Activated T-helper 1 cell treated with anti-CD3 and anti-CD28 coated beads, Interleukin-2, amount 50 U/mL, for 16 hours (primary cell): Measurements from ENCODE around the gene RYR2.

Source experiments
- DNase-seq, 2 donors: peaks; one replicate each; pipeline ENCODE4 v3.0.0-alpha.2; 2020; ENCODE audit warnings: low read depth in 1 of 2, low spot score in 1 of 2

The RYR2 gene

DNA sequence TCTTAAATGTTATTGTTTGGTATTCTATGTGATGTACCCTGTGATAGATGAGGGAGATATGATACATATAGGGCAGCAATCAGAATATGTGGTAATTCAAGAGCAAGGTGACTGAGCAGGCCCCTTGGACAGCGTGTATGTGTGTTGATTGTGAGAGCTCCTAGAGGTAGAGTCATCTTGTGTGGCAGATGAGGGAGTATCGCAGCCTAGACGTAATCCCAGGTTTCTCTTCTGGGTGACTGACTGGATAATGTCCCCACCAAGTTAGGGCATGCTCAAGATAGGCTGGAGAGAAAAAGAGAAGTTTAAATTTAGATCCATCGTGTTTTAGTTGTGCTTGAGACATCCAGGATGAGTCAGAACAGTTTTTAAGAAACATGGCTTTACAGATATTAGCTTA is 663.5 kb downstream of the RYR2 start:
- no peak for DNase-seq

DNA sequence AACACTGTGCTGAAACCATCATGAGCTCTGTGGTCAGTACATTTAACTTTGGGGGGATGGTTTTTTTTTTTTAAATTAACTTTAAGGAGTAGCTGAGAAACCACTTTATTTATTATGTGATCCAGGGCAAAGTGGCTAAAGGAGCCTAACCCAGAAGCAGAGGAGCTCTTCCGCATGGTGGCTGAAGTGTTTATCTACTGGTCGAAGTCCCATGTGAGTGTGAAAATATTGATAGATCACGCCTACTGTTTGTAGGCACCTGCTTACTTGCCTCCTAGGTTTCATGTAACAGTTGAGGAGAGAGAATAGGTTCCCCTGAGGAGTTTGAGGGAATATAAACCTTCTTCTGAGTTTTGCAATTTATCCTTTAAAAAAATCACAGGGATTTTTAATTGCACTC is 667.4 kb downstream of the RYR2 start:
- DNase-seq: no peak

DNA sequence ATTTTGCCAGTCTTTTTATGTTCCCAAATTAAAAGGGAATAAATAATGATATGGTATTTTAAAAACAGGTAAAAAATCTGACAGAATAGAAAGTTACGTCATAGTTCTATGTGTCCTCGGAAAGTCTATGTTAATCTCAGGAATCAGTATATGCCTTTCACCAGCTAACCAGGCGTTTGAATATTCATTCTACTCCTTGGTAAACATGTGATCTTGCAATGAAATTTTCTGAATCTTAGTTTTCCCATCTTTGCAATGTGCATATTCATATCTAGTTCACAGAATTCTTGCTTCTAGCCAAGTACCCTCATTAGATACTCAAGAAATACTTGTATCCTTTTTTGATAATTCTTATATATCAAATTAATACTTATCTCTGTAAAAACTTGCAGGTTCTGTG is 669.3 kb downstream of the RYR2 start:
- no peak for DNase-seq

DNA sequence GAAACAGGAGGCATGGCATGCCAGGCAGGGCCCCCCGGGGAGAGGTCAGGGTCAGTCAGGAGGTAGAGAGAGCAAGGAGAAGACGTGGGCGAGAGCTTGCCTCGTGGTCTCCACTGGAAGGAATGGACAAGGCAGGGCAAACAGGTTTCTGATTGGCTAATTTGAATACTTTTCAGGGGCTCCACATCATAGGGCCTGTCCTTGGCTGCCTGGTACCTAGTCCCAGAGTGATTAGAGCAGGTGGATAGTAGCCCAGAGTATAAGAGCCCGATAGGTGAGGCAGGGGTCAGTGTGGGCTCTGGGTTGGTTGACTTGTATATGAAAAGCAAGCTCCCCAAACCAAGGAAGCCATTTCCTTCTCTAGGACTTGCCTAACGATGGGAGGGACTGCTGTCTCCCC is 670.1 kb downstream of the RYR2 start:
- DNase-seq: no peak

DNA sequence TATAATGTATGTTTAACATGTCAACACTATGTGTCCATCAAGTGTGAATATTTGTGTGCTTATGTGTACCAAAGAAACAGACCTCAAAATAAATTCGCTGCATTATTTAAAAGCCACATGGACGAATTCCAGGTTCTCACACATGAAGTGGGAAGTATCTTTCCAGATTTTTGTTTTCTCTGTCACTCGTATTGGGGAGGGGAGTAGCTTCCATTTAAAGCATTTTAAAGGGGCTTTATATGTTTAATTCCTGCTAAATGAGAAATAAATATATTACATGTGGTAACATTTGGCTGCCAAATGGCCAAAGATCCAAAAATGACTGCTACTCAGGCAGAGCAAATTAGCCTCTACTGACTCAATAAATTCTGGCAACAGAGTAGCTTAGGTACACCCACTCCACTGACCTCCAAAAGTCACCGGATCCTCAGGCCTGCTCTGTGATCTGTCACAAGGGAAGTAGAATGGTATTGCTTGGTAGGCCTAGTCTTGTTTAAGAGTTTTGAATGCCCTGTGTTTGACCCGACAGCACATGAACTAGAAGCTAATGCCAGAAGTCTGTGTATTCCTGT is 670.7 kb downstream of the RYR2 start:
- no peak for DNase-seq

GRCh38 chr1:237713916-237714315 is 671.9 kb downstream of the RYR2 start:
- DNase-seq: no peak

- no peak for DNase-seq
Measured at GRCh38 chr1:237717106-237717505, 675.1 kb downstream of the RYR2 start.

- DNase-seq: no peak
Measured at GRCh38 chr1:237730826-237731350, 688.9 kb downstream of the RYR2 start.

GRCh38 chr1:237732657-237733056 is 690.7 kb downstream of the RYR2 start:
- DNase-seq: no peak

DNA sequence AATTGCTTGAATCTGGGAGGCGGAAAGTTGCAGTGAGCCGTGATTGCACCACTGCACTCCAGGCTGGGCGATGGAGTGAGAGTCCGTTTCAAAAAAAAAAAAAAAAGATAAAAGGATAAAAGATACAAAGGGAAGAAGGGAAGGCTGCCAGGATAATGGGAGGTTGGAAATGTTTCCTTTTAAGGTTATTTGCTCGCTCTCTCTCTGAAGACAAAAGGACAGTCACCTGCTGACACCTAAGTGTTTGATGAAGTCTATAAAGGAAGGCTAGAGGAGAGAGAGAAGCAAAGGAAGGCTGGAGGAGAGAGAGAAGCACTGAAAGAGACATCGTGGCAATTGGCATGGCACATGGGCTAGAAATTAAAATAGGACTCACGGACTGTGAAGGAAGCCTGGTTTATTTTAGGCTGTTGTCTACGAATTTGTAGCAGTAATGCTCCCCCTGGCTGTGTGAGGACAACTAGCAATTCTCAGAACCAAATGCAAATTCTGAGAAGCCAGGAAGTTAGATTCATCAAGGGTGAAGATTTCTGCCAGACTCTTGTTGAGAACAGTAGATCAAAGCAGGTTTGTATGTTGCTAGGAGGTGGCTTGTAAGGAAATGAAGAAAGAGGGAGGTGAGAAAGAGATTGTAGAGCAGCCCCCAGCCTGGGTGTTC is 694.5 kb downstream of the RYR2 start:
- DNase-seq: no peak

GRCh38 chr1:237737448-237737847 is 695.5 kb downstream of the RYR2 start:
- DNase-seq: no peak

- DNase-seq: no peak
Measured at GRCh38 chr1:237737938-237738610, 696.1 kb downstream of the RYR2 start.

DNA sequence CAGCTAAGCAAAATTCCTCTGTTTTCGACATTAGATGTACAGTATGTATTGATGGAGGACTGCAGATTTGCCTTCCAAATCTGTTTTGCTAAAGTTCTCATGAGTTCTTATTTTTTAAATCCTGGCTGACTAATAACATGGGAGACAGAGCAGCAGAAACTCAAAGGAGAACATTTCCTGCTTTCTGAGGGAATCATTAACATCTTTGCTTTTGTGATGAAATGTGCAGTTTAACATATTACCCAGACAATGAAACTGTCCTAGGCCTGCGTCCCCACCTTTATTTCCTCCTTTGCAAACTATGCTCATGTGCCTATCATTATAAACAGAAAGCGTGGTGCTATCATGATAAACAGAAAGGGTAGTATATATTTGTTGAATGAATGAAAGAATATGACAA is 698.9 kb downstream of the RYR2 start:
- no peak for DNase-seq

DNA sequence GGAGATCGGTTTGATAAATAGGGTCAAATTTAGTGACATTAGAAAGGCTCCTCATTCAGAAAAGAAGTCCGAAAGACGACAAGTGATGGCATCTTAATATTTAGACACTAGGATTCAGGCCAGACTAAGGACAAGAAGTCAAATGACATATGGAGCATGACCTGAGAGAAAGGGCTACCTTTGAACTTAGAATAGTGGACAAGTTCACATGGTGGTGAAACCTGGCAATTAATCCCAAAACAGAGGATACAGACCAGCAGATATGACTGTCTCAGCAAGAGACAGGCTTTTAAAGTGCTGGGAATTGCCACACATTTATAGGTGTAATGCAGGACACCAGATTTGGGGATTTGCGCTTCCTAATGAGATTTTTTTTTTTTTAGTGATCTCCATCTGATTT is 703.6 kb downstream of the RYR2 start:
- DNase-seq: no peak

- DNase-seq: no peak
Measured at GRCh38 chr1:237748171-237748960, 706.4 kb downstream of the RYR2 start.

GRCh38 chr1:237749122-237749521 is 707.1 kb downstream of the RYR2 start:
- no peak for DNase-seq

DNA sequence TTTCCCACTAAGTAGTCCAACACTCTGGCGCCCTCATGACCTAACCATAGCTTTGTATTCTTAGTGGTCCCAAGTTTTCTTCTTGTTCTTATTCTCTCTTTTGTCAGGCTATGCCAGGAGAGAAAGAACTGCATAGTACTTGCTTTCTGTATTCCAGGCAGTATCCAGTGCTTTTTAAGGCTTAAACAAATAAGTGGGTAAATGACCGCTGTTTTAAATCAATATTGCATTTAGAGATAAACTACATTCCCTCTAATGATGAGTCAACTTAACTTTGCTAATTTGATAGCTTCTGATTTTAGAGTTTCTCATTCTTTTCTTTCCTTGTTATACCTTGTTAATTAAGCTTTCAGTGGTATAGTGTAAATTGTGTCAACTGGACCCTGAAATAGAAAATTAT is 709.1 kb downstream of the RYR2 start:
- no peak for DNase-seq

GRCh38 chr1:237754627-237755026 is 712.6 kb downstream of the RYR2 start:
- no peak for DNase-seq

GRCh38 chr1:237756304-237756967 is 714.5 kb downstream of the RYR2 start:
- no peak for DNase-seq

DNA sequence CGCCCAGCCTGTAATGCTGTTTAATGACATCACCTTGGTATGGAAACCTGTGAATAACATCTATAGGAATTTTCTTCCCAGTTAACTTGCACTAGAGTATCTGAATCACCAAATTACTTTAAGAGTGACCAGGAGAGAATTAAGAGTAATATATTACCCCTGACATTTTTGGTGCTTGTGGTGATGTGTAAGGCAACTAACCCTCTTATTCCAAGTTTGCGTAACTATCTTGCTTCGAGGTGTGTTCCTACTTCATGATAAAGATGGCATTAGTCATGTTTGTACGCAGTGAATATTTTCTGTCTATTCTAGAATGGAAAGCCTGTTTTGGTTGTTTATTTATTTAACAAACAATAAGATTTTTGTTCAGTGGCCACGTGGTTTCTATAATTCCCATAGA is 717.4 kb downstream of the RYR2 start:
- DNase-seq: no peak

- DNase-seq: no peak
Measured at GRCh38 chr1:237760951-237761350, 719.0 kb downstream of the RYR2 start.
